ENCODE measurements around the gene CLDN18. TPM values are rescaled to one million over a fixed set of nuclear protein-coding genes. Genes with fewer than 3 reads are reported as not detected.

The CLDN18 gene
- total and polyA plus RNA-seq, 2 donors (not counting 3 experiments of a cell fraction or from before 2014, with no cell fraction given), result not detected

DNA sequence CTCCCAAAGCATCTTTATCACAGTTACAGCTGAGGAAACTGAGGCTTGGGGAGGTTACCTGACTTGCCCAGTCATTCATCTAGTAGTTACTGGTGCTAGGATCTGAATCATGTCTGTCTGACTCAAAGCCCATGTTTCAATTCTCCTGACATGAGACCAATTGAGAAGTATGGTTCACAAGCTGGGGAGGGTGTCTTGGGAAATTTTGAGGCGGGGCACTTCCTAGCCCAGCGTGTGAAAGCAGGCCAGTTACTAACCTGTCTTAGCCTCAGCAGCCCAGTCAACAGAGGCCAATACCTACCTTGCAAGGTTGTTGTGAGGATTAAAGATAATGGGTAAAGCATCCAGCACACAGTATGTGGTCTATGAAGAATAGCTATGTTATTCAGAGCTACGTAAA, 37.0 kb downstream of the CLDN18 start:
- no TSS peak for BruUV-seq (replicated peaks)
- no peaks in the 10 kb centered on the region for H3K4me1 ChIP-seq (ENCODE audit: control insufficient read depth, extremely low read depth, insufficient read depth, low read length)
- dilution Hi-C loops (cut with MboI; ENCODE audit: extremely low pct_ligation_motif_present, low sequenced_read_pairs) (no loop called here), intact Hi-C loops (cut with micrococcal nuclease) (no loop called here)
- H3K79me2 ChIP-seq (ENCODE audit: control insufficient read depth, insufficient read depth, low read length), result no peaks in the 10 kb centered on the region
- TF ChIP-seq MYC (IDR thresholded peaks at IDR 0.05; ENCODE audit: low read depth, low read length) (no peak), GATA2 (IDR thresholded peaks at IDR 0.05; ENCODE audit: insufficient read depth, insufficient read length, low read depth, low read length) (no peak), EZH2 (IDR thresholded peaks at IDR 0.05; ENCODE audit: borderline replicate concordance, low read depth, low read length, severe bottlenecking) (no peak), JUN (IDR thresholded peaks at IDR 0.05; ENCODE audit: borderline replicate concordance, insufficient read depth, insufficient read length, low read depth) (no peak), POLR2AphosphoS5 (IDR thresholded peaks at IDR 0.05; ENCODE audit: insufficient read depth, low read depth, low read length) (no peak)
- TF ChIP-seq, protein P1, sequence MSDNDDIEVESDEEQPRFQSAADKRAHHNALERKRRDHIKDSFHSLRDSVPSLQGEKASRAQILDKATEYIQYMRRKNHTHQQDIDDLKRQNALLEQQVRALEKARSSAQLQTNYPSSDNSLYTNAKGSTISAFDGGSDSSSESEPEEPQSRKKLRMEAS (IDR thresholded peaks at IDR 0.05; ENCODE audit: insufficient read depth, insufficient read length), result no peak
- TF ChIP-seq, protein P2, sequence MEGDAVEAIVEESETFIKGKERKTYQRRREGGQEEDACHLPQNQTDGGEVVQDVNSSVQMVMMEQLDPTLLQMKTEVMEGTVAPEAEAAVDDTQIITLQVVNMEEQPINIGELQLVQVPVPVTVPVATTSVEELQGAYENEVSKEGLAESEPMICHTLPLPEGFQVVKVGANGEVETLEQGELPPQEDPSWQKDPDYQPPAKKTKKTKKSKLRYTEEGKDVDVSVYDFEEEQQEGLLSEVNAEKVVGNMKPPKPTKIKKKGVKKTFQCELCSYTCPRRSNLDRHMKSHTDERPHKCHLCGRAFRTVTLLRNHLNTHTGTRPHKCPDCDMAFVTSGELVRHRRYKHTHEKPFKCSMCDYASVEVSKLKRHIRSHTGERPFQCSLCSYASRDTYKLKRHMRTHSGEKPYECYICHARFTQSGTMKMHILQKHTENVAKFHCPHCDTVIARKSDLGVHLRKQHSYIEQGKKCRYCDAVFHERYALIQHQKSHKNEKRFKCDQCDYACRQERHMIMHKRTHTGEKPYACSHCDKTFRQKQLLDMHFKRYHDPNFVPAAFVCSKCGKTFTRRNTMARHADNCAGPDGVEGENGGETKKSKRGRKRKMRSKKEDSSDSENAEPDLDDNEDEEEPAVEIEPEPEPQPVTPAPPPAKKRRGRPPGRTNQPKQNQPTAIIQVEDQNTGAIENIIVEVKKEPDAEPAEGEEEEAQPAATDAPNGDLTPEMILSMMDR (IDR thresholded peaks at IDR 0.05; ENCODE audit: extremely low read depth in 1 of 2, insufficient read depth in 1 of 2, low read depth in 1 of 2, low read length in 2 of 2), result no peak
- no peak overlapping the region for H2AFZ ChIP-seq (ENCODE audit: low read depth, low read length)
- POLR2A ChIA-PET, result no interaction called here
- H4K20me1 ChIP-seq (replicated peaks; ENCODE audit: control insufficient read depth, extremely low read depth, insufficient read depth, low read length), result no peaks in the 10 kb centered on the region
- CTCF ChIA-PET, result no interaction called here
- DNase-seq (ENCODE audit: low read depth, low spot score) (no peak), FAIRE-seq (no peak)
- H3K4me3 ChIP-seq (replicated peaks in 1 of 3; ENCODE audit: insufficient read depth in 1 of 3, low read depth in 1 of 3, low read length in 3 of 3), result no peak overlapping the region
- no peaks in the 10 kb centered on the region for H3K9me1 ChIP-seq (replicated peaks; ENCODE audit: control insufficient read depth, extremely low read depth, insufficient read depth, low read length)
- H3K4me2 ChIP-seq (ENCODE audit: insufficient read depth, low read length), result no peak overlapping the region
- H3K36me3 ChIP-seq (ENCODE audit: control insufficient read depth in 2 of 2, extremely low read depth in 1 of 2, insufficient read depth in 2 of 2, low read length in 2 of 2), result no peaks in the 10 kb centered on the region
- no peaks in the 10 kb centered on the region for H3K27me3 ChIP-seq (ENCODE audit: control insufficient read depth in 2 of 2, insufficient read depth in 2 of 2, low read length in 2 of 2)
- no peak overlapping the region for H3K9ac ChIP-seq (replicated peaks; ENCODE audit: extremely low read depth, insufficient read depth, low read length)
- H3K9me3 ChIP-seq (replicated peaks; ENCODE audit: control insufficient read depth, insufficient read depth, low read length), result no peaks in the 10 kb centered on the region
- H3K27ac ChIP-seq (ENCODE audit: insufficient read depth, low read depth, low read length), result no peak overlapping the region
